ENCODE data around the gene GPATCH1. TPM values are rescaled to one million over a fixed set of nuclear protein-coding genes. Genes with fewer than 3 reads are reported as not detected.
"Not testable (repeated sequence)": the region's sequence is repeated elsewhere in the genome, so short reads cannot be mapped to it uniquely, and the experiment has no call there.

GPATCH1 gene
- total RNA-seq, 4 donors from 2014 or later, result 4.5 to 7.6 (median 5.5) TPM

DNA sequence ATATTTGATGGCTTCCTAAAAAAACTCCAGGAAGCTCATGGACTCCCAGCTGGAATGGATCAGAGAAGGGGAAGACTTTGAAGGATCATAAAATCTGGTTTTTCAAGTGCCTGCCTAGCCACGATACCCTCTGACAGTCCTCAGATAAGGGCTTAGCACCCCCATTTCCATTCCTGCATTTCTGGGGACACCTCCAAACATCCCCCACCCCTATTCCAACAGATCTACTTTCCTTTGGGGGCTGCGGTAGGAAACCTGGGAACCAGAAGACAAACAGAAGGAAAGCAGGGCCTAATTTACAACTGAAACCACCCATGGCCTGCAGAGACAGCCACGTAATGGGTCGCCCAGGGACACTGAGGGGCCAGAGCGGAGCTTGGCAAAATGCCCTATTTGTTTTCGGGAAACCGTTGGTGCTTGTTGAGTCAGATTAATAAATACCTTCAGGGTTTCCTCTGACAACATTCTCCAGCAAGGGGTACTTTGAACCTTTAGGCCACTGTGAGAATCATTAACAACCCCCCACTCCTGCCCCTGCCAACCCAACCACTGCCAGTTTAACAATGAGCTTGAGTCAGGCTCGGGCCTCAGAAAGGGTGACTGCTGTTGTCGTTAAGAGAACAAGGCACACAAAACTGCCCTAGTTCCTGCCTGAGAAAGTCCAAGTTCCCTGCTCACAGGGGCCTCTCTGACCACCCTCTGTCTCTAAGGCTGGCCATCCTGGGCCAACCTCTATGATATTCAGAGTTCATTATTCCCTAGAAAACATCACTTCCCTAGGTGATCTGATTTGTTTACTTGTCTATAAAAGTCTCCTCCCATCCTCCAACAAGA is 39.8 kb upstream of the GPATCH1 start:
- no peak for DNase-seq (ENCODE audit: low spot score)
- TF ChIP-seq, protein P1, sequence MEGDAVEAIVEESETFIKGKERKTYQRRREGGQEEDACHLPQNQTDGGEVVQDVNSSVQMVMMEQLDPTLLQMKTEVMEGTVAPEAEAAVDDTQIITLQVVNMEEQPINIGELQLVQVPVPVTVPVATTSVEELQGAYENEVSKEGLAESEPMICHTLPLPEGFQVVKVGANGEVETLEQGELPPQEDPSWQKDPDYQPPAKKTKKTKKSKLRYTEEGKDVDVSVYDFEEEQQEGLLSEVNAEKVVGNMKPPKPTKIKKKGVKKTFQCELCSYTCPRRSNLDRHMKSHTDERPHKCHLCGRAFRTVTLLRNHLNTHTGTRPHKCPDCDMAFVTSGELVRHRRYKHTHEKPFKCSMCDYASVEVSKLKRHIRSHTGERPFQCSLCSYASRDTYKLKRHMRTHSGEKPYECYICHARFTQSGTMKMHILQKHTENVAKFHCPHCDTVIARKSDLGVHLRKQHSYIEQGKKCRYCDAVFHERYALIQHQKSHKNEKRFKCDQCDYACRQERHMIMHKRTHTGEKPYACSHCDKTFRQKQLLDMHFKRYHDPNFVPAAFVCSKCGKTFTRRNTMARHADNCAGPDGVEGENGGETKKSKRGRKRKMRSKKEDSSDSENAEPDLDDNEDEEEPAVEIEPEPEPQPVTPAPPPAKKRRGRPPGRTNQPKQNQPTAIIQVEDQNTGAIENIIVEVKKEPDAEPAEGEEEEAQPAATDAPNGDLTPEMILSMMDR (IDR thresholded peaks at IDR 0.05), result no peak
- no peak for ATAC-seq (ENCODE audit: low FRiP score)

GRCh38 chr19:33041828-33042160 is 39.2 kb upstream of the GPATCH1 start:
- DNase-seq (ENCODE audit: low spot score); ATAC-seq (ENCODE audit: low FRiP score): not testable (repeated sequence)

- ATAC-seq (ENCODE audit: low FRiP score) (peak; percentile 72), DNase-seq (ENCODE audit: low spot score) (no peak)
- TF ChIP-seq, protein P1 (IDR thresholded peaks at IDR 0.05), result no peak
These were observed 33.6 kb upstream of the GPATCH1 start for GRCh38 chr19:33047422-33047821.

DNA sequence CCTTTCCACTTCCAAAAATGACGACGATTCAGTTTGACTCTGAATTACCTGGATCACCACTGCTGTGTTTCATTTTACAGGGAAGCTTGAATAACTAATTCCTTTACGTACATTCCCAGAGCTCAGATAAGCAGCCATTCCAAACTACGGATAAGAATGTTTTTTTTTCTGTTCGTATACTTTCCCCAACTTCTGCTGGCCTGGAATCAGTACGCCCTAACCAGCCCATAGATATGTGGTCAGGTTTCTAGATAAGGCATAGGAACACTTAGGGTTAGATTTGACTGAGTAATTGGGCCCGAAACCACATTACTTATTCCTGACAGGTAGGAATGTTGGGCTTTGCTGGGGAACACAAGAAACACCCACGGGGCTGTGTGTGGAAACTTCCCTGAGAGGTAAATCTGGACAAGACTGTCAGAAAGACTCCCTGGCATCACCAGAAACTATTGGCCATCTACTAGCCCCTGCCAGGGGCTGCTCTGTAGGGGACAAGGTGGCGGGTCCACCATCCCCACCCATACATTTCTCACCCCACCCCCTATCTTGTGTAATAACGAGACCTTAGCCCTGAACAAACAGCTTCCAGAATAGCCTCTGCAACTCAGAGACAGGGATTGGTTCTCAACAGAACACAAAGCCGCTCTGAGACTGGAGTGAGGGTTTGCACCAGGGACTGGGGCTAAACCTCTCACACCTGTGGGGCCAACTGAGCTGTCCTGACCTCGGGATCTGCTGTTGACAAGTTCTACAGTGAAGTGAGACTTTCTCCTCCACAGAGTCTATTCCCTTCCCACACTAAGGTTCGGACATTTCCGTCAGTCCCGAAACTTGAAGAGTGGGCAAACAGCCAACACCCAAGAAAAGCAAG is 31.9 kb upstream of the GPATCH1 start:
- TF ChIP-seq, protein P1 (IDR thresholded peaks at IDR 0.05), result no peak
- peak; percentile 76 for ATAC-seq (ENCODE audit: low FRiP score)
- no peak for DNase-seq (ENCODE audit: low spot score)

GRCh38 chr19:33050110-33050509 is 30.9 kb upstream of the GPATCH1 start:
- TF ChIP-seq, protein P1 (IDR thresholded peaks at IDR 0.05), result no peak
- DNase-seq (ENCODE audit: low spot score) (no peak), ATAC-seq (ENCODE audit: low FRiP score) (no peak)

DNA sequence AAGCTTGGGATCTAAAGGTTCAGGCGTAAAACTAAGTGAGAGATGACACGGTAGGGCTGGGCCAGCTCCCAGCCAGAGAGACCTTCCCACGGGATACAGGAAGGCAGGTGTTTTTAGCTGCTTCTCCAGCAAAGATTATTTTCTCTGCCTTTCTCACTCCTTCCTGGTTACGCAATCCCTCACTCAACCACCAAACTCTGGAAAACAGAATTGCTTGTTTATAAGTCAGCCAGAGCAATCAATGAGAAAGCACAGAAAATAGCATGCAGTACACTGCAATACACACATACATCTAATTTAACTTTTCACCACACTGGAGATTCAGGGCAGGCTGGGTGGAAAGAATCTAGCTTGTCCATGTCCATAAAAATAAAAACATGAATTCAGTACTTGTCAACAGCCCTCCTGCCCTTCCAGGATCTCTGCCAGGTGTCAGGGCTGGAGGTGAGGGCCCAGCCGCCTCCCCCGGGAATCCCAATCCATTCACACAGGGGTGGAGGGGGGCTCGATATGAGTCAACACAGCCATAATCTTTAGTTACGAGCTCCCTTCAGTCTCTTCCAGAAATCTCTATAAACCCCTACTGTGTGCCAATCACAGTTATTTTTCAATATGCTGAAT is 28.5 kb upstream of the GPATCH1 start:
- peak; percentile 68 for ATAC-seq (ENCODE audit: low FRiP score)
- TF ChIP-seq, protein P1 (IDR thresholded peaks at IDR 0.05), result no peak
- DNase-seq (ENCODE audit: low spot score), result no peak

- no peak for DNase-seq (ENCODE audit: low spot score)
- TF ChIP-seq, protein P1 (IDR thresholded peaks at IDR 0.05), result no peak
These were observed 26.4 kb upstream of the GPATCH1 start for GRCh38 chr19:33054623-33055022.

More at GRCh38 chr19:33054623-33055022, 26.4 kb upstream of the GPATCH1 start:
- no peak for ATAC-seq (ENCODE audit: low FRiP score)
